Measurements from ENCODE around the gene MFAP2.

Gene MFAP2

DNA sequence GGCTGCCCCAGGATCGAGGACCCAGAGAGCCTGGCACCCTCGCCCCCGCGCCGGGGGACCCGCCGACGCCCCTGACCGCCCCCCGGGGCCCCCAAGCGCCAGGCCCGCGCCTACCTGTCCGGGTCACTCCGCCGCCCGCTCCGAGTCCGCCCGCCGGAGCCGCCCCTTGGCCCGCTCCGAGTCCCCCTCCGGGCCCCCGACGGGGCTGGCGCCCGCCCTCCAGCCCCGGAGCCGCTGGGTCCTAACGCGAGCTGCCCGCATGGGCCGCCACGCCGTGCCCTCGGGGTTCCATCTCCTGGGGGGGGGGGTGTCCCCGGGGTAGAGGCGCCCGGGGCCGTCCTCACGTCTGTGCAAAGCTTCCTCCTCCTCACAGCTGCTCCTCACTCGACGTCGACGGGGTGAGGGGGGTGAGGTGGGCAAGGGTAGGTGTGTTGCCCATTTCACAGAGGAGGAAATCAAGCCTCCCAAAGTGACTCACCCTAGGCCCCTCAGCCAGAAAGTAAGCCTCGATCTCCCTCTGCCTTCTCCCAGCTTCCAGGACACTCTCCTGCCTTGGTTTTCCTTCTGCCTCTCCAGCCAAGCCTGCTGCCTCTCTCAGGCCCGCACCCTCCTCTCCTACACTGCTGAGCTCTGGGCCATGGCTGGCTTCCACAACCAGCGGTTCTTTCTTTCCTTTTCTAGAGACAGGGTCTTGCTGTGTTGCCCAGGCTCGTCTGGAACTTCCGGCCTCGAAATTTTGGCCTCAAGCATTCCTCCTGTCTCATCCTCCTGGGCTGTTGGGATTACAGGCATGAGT lies at the start of gene MFAP2:
MFAP2 (minus strand) TSS at position 148 of the 796 bp plus-strand sequence. CDS start 2,347 bp downstream, outside the sequence.
- DNase-seq (ENCODE audit: extremely low read depth in 1 of 2, low read depth in 1 of 2), result no peak

DNA sequence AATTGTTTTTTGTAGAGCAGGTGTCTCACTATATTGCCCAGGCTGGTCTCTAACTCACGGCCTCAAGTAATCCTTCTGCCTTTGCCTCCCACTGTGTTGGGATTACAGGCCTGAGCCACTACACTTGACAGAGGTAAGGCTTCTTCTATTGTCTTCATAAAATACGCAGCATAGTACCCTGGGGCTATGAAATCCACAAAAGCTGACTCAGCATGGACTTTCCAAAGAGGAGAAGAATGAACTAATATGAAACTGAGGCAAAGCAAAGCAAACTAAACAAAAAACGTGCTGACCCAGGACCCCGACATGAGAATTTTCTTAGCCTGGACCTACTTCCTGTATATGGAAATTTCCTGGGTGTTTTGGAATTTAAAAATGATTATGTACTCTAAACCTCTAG lies 49.8 kb upstream of the MFAP2 start:
- no peak for DNase-seq (ENCODE audit: extremely low read depth in 1 of 2, low read depth in 1 of 2)

DNA sequence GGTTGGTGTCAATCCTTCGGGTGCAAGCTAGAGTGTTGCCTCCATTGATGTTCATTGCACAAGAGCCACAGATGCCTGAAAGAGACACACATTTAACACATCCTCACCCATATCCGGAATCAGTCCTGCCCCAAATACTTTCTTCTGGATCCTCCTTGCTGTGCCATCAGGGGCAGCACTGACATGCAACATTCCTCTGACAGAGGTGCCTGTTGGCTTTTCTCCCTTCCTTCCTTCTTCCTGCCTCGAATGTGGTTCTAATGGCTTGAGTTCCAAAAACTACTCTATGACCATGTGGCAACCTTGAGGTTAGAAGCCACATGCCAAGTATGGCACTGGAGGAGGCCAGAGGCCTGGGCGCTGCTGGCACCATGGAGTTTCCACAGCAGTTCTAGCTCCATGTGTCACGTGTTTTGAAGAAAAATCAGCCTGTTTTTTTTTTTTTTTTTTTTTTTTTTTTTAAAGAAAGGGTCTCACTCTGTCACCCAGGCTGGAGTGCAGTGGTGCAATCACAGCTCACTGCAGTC lies 48.3 kb upstream of the MFAP2 start:
- no peak for DNase-seq (ENCODE audit: extremely low read depth in 1 of 2, low read depth in 1 of 2)

GRCh38 chr1:17027900-17028299 lies 47.5 kb upstream of the MFAP2 start:
- no peak for DNase-seq (ENCODE audit: extremely low read depth in 1 of 2, low read depth in 1 of 2)

GRCh38 chr1:17027403-17027802 lies 47.0 kb upstream of the MFAP2 start:
- DNase-seq (ENCODE audit: extremely low read depth in 1 of 2, low read depth in 1 of 2), result no peak

GRCh38 chr1:17024721-17025120 lies 44.3 kb upstream of the MFAP2 start:
- DNase-seq (ENCODE audit: extremely low read depth in 1 of 2, low read depth in 1 of 2), result no peak

GRCh38 chr1:17023573-17023972 lies 43.2 kb upstream of the MFAP2 start:
- DNase-seq (ENCODE audit: extremely low read depth in 1 of 2, low read depth in 1 of 2), result no peak

DNA sequence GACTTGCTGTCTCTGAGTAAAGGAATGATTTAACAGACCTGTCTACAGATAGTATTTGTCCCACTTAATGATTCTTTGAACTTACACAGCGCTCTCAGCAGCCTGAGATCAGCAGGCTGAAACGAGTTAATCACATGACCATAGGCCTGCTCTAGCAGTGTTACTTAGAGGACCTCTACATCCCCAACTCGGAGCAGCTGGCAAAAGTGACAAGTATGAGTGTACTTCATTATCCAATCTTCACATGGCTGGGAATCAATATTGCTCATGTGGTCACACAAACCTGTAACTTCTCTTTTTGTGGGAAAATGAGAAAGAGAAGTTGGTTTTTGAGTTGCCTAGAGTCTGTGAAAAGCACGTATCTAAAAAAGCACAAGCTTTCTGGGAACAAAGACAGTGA lies 42.7 kb upstream of the MFAP2 start:
- no peak for DNase-seq (ENCODE audit: extremely low read depth in 1 of 2, low read depth in 1 of 2)

GRCh38 chr1:17021896-17022295 lies 41.5 kb upstream of the MFAP2 start:
- DNase-seq (ENCODE audit: extremely low read depth in 1 of 2, low read depth in 1 of 2), result no peak

GRCh38 chr1:17020502-17020901 lies 40.1 kb upstream of the MFAP2 start:
- no peak for DNase-seq (ENCODE audit: extremely low read depth in 1 of 2, low read depth in 1 of 2)

DNA sequence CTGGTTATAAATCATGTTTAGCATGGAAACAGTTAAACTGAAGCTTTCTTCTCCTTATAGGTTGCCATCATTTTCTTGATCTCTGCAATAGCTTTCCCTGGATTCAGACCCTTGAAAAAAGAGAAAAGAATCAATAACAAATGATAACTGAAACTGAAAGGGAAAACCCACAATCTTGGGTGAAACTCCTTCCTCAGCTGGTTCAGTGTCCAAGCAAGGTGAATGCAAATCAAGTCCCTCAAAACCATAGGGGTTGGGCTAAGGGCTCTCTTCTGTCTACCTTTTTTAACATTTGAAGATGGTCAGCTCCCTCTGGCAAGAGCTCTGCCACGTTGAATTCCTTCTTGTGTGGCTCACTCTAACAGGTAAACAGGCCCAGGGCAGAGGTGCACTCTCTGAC lies 38.4 kb upstream of the MFAP2 start:
- no peak for DNase-seq (ENCODE audit: extremely low read depth in 1 of 2, low read depth in 1 of 2)

DNA sequence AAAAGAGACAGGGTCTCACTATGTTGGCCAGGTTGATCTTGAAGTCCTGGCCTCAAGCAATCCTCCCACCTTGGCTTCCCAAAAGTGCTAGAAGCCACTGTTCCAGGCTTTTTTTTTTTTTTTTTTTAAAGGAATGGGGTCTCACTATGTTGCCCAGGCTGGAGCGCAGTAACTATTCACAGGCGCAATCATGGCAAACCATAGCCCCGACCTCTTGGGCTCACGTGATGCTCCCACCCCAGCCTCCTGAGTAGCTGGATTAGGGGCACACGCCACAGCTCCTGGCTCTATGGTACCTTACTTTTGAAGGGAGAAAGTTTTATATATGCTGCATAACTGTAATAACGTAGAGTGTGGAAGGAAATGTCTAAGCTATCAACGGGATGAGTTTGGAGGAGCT lies 37.0 kb upstream of the MFAP2 start:
- DNase-seq (ENCODE audit: extremely low read depth in 1 of 2, low read depth in 1 of 2), result no peak

DNA sequence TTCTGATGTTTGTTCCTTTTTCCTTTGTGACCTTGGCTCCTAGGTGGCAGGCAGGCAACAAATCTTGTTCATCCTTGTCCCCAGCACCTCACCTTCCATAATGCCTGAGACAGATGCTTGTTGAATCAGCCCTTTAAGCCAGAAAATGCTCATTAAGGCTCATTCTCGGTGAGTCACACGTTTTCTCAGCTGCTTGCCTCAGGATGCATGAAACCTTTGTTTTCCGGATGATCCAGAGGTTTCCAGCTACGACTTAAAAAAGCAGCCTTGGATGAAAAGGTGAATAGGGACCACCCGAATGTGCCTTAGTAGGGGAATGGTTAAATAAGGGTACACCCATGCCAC lies 35.9 kb upstream of the MFAP2 start:
- no peak for DNase-seq (ENCODE audit: extremely low read depth in 1 of 2, low read depth in 1 of 2)

GRCh38 chr1:17014671-17015567 lies 34.5 kb upstream of the MFAP2 start:
- DNase-seq (ENCODE audit: extremely low read depth in 1 of 2, low read depth in 1 of 2), result no peak

- no peak for DNase-seq (ENCODE audit: extremely low read depth in 1 of 2, low read depth in 1 of 2)
These were observed 33.3 kb upstream of the MFAP2 start for GRCh38 chr1:17013491-17014320.

GRCh38 chr1:17012775-17013490 lies 32.5 kb upstream of the MFAP2 start:
- DNase-seq (ENCODE audit: extremely low read depth in 1 of 2, low read depth in 1 of 2), result no peak

GRCh38 chr1:17011439-17012307 lies 31.3 kb upstream of the MFAP2 start, which contains the start of gene ATP13A2:
Gene ATP13A2 (minus strand): TSS chr1:17011928. CDS start chr1:17011738, 190 bp downstream.
- peak; percentile 63 to 77 for DNase-seq (ENCODE audit: extremely low read depth in 1 of 2, low read depth in 1 of 2)

DNA sequence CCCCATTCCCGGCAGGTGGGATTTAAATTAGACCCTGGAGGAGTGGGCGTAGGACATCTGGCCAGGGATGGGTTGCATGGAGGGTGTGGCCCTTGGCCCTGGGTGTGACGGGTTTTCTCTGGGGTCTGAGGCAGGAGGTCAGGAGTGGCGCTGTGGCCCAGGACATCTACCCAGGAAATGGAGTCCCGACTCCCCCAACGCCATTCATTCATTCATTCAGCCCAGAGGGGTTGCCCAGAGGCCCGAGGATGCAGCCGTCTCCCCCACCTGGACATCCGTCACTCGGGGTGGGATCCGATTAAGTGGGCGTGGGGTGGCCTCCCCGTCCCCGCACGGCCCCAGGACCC lies 30.6 kb upstream of the MFAP2 start:
- DNase-seq (ENCODE audit: extremely low read depth in 1 of 2, low read depth in 1 of 2), result no peak

- DNase-seq (ENCODE audit: extremely low read depth in 1 of 2, low read depth in 1 of 2), result no peak
These were observed 29.3 kb upstream of the MFAP2 start for GRCh38 chr1:17009706-17010105.
